K562 (cell line): ENCODE data around the gene JMJD1C. TPM values are rescaled to one million over a fixed set of nuclear protein-coding genes. Genes with fewer than 3 reads are reported as not detected.

Experiments used
- ATF7 ChIP-seq: fragments of 450-650 bp; IDR thresholded peaks from 2 replicates; pipeline ENCODE4 v1.7.1; 2014; ENCODE audit warnings: mild to moderate bottlenecking, moderate library complexity
- CBX1 ChIP-seq: sonication (generic); IDR thresholded peaks from 2 replicates; pipeline ENCODE4 v1.6.1; 2016; ENCODE audit warnings: antibody characterized with exemption, low read depth, mild to moderate bottlenecking
- CC2D1A ChIP-seq: fragments of 450-650 bp; IDR thresholded peaks from 2 replicates; pipeline ENCODE4 v1.6.1; 2017; ENCODE audit warnings: mild to moderate bottlenecking
- CHCHD3 ChIP-seq: fragments of 250-450 bp; sonication (Bioruptor Pico); IDR thresholded peaks from 2 replicates; pipeline ENCODE4 v2.1.2; 2022; ENCODE audit warnings: mild to moderate bottlenecking
- FOXJ2 ChIP-seq: fragments of 200-800 bp; sonication (Bioruptor generic); IDR thresholded peaks from 2 replicates; pipeline ENCODE4 v1.6.1; 2016; ENCODE audit warnings: missing genetic modification characterization, missing compliant biosample characterization
- KDM4B ChIP-seq, 2 experiments: fragments of 450-650 bp in 1 of 2; sonication (generic) in 1 of 2; IDR thresholded peaks; 2 replicates each; pipeline ENCODE4 v1.6.1; 2016 to 2017; ENCODE audit warnings: borderline replicate concordance in 2 of 2, antibody characterized with exemption in 1 of 2, low read depth in 1 of 2, mild to moderate bottlenecking in 1 of 2
- MTA1 ChIP-seq: fragments of 450-650 bp; IDR thresholded peaks from 2 replicates; pipeline ENCODE4 v1.6.1; 2017; ENCODE audit warnings: borderline replicate concordance
- NR3C1 ChIP-seq: sonication (generic); formaldehyde crosslinking; IDR thresholded peaks from 2 replicates; pipeline ENCODE4 v1.8.1; 2022; ENCODE audit warnings: missing genetic modification reagents
- PHB ChIP-seq: fragments of 250-450 bp; sonication (Bioruptor Pico); IDR thresholded peaks from 2 replicates; pipeline ENCODE4 v1.5.0; 2021
- POLR2H ChIP-seq: IDR thresholded peaks from 2 replicates; pipeline ENCODE4 v1.6.1; 2016; ENCODE audit warnings: missing genetic modification characterization, low read depth, mild to moderate bottlenecking, control low read depth, missing compliant biosample characterization, moderate library complexity
- STAG1 ChIP-seq: sonication (generic); formaldehyde crosslinking; IDR thresholded peaks from 2 replicates; pipeline ENCODE4 v1.5.0; 2020; ENCODE audit warnings: missing genetic modification reagents, borderline replicate concordance
- TCF7L2 ChIP-seq: fragments of 150-350 bp; IDR thresholded peaks from 2 replicates; pipeline ENCODE4 v1.6.1; 2016; ENCODE audit warnings: low read depth, mild to moderate bottlenecking, low read length, moderate library complexity
- XRCC4 ChIP-seq: IDR thresholded peaks from one replicate; pipeline ENCODE4 v1.6.1; 2011; ENCODE audit not compliant: insufficient read depth, insufficient read length; ENCODE audit errors: extremely low read depth
- ZNF277 ChIP-seq: fragments of 250-450 bp; sonication (Bioruptor Pico); IDR thresholded peaks from 2 replicates; pipeline ENCODE4 v1.8.0; 2022; ENCODE audit warnings: inconsistent platforms, mild to moderate bottlenecking, moderate library complexity, borderline replicate concordance
- ZZZ3 ChIP-seq: fragments of 450-650 bp; IDR thresholded peaks from 2 replicates; pipeline ENCODE4 v1.6.1; 2016; ENCODE audit warnings: antibody characterized with exemption, mild to moderate bottlenecking, moderate library complexity
- polyA plus RNA-seq, 8 experiments: library from polyadenylated mRNA; depleted of rRNA in 4 of 8; stranded (reverse) in 5 of 8; unstranded in 3 of 8; fragments of >200 nt; fragmentation: Nextera tagmentation in 2 of 8; fragmentation: Illumina TruSeq in 1 of 8; extraction: Ambion mirVana in 2 of 8; extraction: Trizol in 1 of 8; gene quantifications; 2 replicates each; pipeline versions ENCODE4 v1.2.1 to v1.2.3, GENCODE V29; 2011 to 2014; ENCODE audit warnings: inconsistent platforms in 1 of 8, missing spikeins in 1 of 8
- total RNA-seq, 7 experiments: library from RNA; depleted of rRNA in 6 of 7; stranded (reverse); fragments of >200 nt in 6 of 7; fragmentation: Illumina TruSeq in 2 of 7; extraction: Trizol in 2 of 7; gene quantifications; 2 replicates each; pipeline versions ENCODE4 v1.2.1 to v1.2.3, GENCODE V29; 2011 to 2021; ENCODE audit warnings: low replicate concordance in 1 of 7
- TF ChIP-seq, protein P1 (sequence below): fragments of 250-450 bp; sonication (Bioruptor Pico); IDR thresholded peaks from 2 replicates; pipeline ENCODE4 v1.5.0; 2020; ENCODE audit warnings: mild to moderate bottlenecking
- TF ChIP-seq, protein P2 (sequence below): fragments of 450-650 bp; IDR thresholded peaks from 2 replicates; pipeline ENCODE4 v1.6.1; 2017; ENCODE audit warnings: antibody characterized with exemption
- TF ChIP-seq, protein P3 (sequence below), 3 experiments: fragments of 200-800 bp in 1 of 3; fragments of 250-450 bp in 1 of 3; fragments of 450-650 bp in 1 of 3; sonication (Bioruptor Pico) in 1 of 3; sonication (Bioruptor generic) in 1 of 3; formaldehyde crosslinking in 1 of 3; IDR thresholded peaks; 2 replicates each; pipeline versions ENCODE4 v1.6.1 to v1.8.0; 2016 to 2022; ENCODE audit warnings: mild to moderate bottlenecking in 2 of 3, missing genetic modification characterization in 2 of 3, missing compliant biosample characterization in 1 of 3, moderate library complexity in 1 of 3

Gene JMJD1C
- total and polyA plus RNA-seq, 9 of the 15 experiments (the other 6 are each of a cell fraction or from before 2014, with no cell fraction given) = 25.3 to 68.0 (median 47.2) TPM

- TF ChIP-seq, protein P1, sequence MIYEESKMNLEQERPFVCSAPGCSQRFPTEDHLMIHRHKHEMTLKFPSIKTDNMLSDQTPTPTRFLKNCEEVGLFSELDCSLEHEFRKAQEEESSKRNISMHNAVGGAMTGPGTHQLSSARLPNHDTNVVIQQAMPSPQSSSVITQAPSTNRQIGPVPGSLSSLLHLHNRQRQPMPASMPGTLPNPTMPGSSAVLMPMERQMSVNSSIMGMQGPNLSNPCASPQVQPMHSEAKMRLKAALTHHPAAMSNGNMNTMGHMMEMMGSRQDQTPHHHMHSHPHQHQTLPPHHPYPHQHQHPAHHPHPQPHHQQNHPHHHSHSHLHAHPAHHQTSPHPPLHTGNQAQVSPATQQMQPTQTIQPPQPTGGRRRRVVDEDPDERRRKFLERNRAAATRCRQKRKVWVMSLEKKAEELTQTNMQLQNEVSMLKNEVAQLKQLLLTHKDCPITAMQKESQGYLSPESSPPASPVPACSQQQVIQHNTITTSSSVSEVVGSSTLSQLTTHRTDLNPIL (CRISPR knock-in tag) = no peak
- TF ChIP-seq POLR2H (tag) (peak; percentile 94), STAG1 (CRISPR knock-in tag) (no peak; the same call in 1 of the 2 replicates), ZNF277 (no peak), MTA1 (no peak; the same call in 1 of the 2 replicates), KDM4B (IDR thresholded peaks at IDR 0.05; ENCODE audit: borderline replicate concordance in 2 of 2, low read depth in 1 of 2) (no peak), XRCC4 (no peak), CBX1 (peak; percentile 97), NR3C1 (no peak), FOXJ2 (tag) (no peak), PHB (CRISPR knock-in tag) (peak; percentile 48; the same call in 1 of the 2 replicates), TCF7L2 (no peak), ZZZ3 (peak; percentile 24; the same call in 1 of the 2 replicates), CHCHD3 (CRISPR knock-in tag) (no peak), CC2D1A (no peak; the same call in 1 of the 2 replicates), ATF7 (peak; percentile 99)
- TF ChIP-seq, protein P2, sequence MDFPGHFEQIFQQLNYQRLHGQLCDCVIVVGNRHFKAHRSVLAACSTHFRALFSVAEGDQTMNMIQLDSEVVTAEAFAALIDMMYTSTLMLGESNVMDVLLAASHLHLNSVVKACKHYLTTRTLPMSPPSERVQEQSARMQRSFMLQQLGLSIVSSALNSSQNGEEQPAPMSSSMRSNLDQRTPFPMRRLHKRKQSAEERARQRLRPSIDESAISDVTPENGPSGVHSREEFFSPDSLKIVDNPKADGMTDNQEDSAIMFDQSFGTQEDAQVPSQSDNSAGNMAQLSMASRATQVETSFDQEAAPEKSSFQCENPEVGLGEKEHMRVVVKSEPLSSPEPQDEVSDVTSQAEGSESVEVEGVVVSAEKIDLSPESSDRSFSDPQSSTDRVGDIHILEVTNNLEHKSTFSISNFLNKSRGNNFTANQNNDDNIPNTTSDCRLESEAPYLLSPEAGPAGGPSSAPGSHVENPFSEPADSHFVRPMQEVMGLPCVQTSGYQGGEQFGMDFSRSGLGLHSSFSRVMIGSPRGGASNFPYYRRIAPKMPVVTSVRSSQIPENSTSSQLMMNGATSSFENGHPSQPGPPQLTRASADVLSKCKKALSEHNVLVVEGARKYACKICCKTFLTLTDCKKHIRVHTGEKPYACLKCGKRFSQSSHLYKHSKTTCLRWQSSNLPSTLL = no peak
- TF ChIP-seq, protein P3, sequence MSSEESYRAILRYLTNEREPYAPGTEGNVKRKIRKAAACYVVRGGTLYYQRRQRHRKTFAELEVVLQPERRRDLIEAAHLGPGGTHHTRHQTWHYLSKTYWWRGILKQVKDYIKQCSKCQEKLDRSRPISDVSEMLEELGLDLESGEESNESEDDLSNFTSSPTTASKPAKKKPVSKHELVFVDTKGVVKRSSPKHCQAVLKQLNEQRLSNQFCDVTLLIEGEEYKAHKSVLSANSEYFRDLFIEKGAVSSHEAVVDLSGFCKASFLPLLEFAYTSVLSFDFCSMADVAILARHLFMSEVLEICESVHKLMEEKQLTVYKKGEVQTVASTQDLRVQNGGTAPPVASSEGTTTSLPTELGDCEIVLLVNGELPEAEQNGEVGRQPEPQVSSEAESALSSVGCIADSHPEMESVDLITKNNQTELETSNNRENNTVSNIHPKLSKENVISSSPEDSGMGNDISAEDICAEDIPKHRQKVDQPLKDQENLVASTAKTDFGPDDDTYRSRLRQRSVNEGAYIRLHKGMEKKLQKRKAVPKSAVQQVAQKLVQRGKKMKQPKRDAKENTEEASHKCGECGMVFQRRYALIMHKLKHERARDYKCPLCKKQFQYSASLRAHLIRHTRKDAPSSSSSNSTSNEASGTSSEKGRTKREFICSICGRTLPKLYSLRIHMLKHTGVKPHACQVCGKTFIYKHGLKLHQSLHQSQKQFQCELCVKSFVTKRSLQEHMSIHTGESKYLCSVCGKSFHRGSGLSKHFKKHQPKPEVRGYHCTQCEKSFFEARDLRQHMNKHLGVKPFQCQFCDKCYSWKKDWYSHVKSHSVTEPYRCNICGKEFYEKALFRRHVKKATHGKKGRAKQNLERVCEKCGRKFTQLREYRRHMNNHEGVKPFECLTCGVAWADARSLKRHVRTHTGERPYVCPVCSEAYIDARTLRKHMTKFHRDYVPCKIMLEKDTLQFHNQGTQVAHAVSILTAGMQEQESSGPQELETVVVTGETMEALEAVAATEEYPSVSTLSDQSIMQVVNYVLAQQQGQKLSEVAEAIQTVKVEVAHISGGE (CRISPR knock-in tag; IDR thresholded peaks at IDR 0.05) = peak in 2 of 3 experiments; percentile 39 to 78; a peak in 4 of 6 replicates
Observed at GRCh38 chr10:63133056-63133820, 332.5 kb downstream of the JMJD1C start, which contains the start of gene NRBF2 (continued).
